Measurements from ENCODE around the gene OXCT2. TPM values are rescaled to one million over a fixed set of nuclear protein-coding genes. Genes with fewer than 3 reads are reported as not detected.

The OXCT2 gene
- total and polyA plus RNA-seq, 9 of the 15 experiments (the other 6 are each of a cell fraction or from before 2014, with no cell fraction given), result 0.08 to 0.64 (median 0.22) TPM; not detected in 2

DNA sequence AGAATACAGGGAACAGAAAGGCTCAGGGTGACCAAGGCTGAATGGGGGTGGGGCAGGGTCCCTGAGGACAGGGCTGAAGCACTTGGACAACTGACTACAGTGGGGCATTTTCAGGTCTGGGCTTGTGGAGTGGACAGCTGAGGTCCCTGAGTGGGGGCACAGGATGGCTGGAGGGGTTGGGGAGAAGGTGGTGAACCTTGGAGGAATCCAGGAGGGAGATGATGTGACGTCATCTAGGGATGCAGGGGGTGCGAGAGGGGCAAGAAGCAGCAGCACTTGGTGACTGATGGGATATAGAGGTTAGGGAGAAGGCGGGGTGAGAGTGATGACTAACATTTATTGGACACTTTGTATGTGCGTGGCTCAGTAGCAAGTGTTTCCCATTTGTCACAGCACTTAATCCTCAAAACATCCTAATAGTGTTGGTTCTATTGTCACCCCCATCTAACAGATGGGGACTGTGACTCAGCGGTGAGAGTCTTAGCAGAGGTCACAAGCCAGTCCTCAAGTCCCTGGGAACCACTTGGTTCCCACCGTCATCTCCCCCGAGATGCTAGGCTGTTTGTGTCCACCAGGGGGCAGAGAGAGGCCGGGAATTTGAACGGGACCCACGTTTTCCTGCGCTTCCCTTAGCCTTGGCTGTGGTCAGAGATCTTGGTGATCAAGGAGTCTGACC is 45.4 kb upstream of the OXCT2 start (continued):
- TF ChIP-seq, protein P1, sequence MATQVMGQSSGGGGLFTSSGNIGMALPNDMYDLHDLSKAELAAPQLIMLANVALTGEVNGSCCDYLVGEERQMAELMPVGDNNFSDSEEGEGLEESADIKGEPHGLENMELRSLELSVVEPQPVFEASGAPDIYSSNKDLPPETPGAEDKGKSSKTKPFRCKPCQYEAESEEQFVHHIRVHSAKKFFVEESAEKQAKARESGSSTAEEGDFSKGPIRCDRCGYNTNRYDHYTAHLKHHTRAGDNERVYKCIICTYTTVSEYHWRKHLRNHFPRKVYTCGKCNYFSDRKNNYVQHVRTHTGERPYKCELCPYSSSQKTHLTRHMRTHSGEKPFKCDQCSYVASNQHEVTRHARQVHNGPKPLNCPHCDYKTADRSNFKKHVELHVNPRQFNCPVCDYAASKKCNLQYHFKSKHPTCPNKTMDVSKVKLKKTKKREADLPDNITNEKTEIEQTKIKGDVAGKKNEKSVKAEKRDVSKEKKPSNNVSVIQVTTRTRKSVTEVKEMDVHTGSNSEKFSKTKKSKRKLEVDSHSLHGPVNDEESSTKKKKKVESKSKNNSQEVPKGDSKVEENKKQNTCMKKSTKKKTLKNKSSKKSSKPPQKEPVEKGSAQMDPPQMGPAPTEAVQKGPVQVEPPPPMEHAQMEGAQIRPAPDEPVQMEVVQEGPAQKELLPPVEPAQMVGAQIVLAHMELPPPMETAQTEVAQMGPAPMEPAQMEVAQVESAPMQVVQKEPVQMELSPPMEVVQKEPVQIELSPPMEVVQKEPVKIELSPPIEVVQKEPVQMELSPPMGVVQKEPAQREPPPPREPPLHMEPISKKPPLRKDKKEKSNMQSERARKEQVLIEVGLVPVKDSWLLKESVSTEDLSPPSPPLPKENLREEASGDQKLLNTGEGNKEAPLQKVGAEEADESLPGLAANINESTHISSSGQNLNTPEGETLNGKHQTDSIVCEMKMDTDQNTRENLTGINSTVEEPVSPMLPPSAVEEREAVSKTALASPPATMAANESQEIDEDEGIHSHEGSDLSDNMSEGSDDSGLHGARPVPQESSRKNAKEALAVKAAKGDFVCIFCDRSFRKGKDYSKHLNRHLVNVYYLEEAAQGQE (IDR thresholded peaks at IDR 0.05; ENCODE audit: borderline replicate concordance), result peak; percentile 93
- TF ChIP-seq, protein P1 (CRISPR knock-in tag; IDR thresholded peaks at IDR 0.05; ENCODE audit: low read depth), result no peak
- TF ChIP-seq, protein P2, sequence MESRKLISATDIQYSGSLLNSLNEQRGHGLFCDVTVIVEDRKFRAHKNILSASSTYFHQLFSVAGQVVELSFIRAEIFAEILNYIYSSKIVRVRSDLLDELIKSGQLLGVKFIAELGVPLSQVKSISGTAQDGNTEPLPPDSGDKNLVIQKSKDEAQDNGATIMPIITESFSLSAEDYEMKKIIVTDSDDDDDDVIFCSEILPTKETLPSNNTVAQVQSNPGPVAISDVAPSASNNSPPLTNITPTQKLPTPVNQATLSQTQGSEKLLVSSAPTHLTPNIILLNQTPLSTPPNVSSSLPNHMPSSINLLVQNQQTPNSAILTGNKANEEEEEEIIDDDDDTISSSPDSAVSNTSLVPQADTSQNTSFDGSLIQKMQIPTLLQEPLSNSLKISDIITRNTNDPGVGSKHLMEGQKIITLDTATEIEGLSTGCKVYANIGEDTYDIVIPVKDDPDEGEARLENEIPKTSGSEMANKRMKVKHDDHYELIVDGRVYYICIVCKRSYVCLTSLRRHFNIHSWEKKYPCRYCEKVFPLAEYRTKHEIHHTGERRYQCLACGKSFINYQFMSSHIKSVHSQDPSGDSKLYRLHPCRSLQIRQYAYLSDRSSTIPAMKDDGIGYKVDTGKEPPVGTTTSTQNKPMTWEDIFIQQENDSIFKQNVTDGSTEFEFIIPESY (CRISPR knock-in tag; IDR thresholded peaks at IDR 0.05), result 0 out of 2 replicates have a peak, but pooled peaks have one; percentile 21
- peak; percentile 79 for TF ChIP-seq ARID2 (IDR thresholded peaks at IDR 0.05)
- TF ChIP-seq, protein P3, sequence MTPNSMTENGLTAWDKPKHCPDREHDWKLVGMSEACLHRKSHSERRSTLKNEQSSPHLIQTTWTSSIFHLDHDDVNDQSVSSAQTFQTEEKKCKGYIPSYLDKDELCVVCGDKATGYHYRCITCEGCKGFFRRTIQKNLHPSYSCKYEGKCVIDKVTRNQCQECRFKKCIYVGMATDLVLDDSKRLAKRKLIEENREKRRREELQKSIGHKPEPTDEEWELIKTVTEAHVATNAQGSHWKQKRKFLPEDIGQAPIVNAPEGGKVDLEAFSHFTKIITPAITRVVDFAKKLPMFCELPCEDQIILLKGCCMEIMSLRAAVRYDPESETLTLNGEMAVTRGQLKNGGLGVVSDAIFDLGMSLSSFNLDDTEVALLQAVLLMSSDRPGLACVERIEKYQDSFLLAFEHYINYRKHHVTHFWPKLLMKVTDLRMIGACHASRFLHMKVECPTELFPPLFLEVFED (CRISPR knock-in tag; conservative IDR thresholded peaks at IDR 0.05), result no peak
- TF ChIP-seq, protein P4, sequence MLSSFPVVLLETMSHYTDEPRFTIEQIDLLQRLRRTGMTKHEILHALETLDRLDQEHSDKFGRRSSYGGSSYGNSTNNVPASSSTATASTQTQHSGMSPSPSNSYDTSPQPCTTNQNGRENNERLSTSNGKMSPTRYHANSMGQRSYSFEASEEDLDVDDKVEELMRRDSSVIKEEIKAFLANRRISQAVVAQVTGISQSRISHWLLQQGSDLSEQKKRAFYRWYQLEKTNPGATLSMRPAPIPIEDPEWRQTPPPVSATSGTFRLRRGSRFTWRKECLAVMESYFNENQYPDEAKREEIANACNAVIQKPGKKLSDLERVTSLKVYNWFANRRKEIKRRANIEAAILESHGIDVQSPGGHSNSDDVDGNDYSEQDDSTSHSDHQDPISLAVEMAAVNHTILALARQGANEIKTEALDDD (IDR thresholded peaks at IDR 0.05), result peak; percentile 32
- TF ChIP-seq SMC3 (conservative IDR thresholded peaks at IDR 0.05; ENCODE audit: insufficient read depth, low read depth, low read length), result peak; percentile 92
- TF ChIP-seq, protein P5, sequence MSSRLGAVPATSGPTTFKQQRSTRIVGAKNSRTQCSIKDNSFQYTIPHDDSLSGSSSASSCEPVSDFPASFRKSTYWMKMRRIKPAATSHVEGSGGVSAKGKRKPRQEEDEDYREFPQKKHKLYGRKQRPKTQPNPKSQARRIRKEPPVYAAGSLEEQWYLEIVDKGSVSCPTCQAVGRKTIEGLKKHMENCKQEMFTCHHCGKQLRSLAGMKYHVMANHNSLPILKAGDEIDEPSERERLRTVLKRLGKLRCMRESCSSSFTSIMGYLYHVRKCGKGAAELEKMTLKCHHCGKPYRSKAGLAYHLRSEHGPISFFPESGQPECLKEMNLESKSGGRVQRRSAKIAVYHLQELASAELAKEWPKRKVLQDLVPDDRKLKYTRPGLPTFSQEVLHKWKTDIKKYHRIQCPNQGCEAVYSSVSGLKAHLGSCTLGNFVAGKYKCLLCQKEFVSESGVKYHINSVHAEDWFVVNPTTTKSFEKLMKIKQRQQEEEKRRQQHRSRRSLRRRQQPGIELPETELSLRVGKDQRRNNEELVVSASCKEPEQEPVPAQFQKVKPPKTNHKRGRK (tag; IDR thresholded peaks at IDR 0.05), result no peak
- TF ChIP-seq ATF7 (IDR thresholded peaks at IDR 0.05), result peak; percentile 67
- TF ChIP-seq, protein P6, sequence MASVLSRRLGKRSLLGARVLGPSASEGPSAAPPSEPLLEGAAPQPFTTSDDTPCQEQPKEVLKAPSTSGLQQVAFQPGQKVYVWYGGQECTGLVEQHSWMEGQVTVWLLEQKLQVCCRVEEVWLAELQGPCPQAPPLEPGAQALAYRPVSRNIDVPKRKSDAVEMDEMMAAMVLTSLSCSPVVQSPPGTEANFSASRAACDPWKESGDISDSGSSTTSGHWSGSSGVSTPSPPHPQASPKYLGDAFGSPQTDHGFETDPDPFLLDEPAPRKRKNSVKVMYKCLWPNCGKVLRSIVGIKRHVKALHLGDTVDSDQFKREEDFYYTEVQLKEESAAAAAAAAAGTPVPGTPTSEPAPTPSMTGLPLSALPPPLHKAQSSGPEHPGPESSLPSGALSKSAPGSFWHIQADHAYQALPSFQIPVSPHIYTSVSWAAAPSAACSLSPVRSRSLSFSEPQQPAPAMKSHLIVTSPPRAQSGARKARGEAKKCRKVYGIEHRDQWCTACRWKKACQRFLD (CRISPR knock-in tag; IDR thresholded peaks at IDR 0.05), result no peak

Data from K562 (cell line).